OCI-LY7 (cell line): ENCODE data around the gene UGT1A4. TPM values are rescaled to one million over a fixed set of nuclear protein-coding genes. Genes with fewer than 3 reads are reported as not detected.

ENCODE experiments used
- BruUV-seq: library from RNA; stranded (reverse); fragments of 400-500 nt; replicated peaks from 2 replicates; lab custom pipeline; 2021; lab: Mats Ljungman, UMichigan
- CTCF ChIA-PET: fragments of 300-600 bp; sonication (Branson Sonifier 250); formaldehyde crosslinking; loops from one replicate; lab custom pipeline; 2022; ENCODE audit warnings: antibody characterized with exemption; ENCODE audit not compliant: unreplicated experiment; lab: Charles Lee
- POLR2A ChIA-PET: fragments of 300-600 bp; sonication (Branson Sonifier 250); formaldehyde crosslinking; loops from one replicate; lab custom pipeline; 2022; ENCODE audit warnings: antibody characterized with exemption; lab: Charles Lee
- DNase-seq: peaks from one replicate; pipeline ENCODE4 v3.0.0-alpha.2; 2015; ENCODE audit warnings: low spot score
- H2AFZ ChIP-seq: fragments of 200-600 bp; sonication (generic), shearing (Covaris generic); 2 replicates; pipeline ENCODE4 v1.6.1; 2014; ENCODE audit warnings: mild to moderate bottlenecking, antibody characterized with exemption, low read length, moderate library complexity
- H3K27ac ChIP-seq: fragments of 200-600 bp; sonication (generic); 2 replicates; pipeline ENCODE4 v1.5.1; 2014; ENCODE audit warnings: mixed run types, low read depth, mild to moderate bottlenecking, moderate library complexity, low read length, inconsistent platforms; ENCODE audit not compliant: poor library complexity, severe bottlenecking
- H3K36me3 ChIP-seq: fragments of 200-600 bp; sonication (generic); 2 replicates; pipeline ENCODE4 v1.6.1; 2014; ENCODE audit warnings: mild to moderate bottlenecking, antibody characterized with exemption, low read length, moderate library complexity, mixed read lengths; ENCODE audit not compliant: insufficient read depth
- H3K4me1 ChIP-seq: fragments of 200-600 bp; sonication (generic); 2 replicates; pipeline ENCODE4 v1.5.1; 2014; ENCODE audit warnings: mild to moderate bottlenecking, low read length; ENCODE audit not compliant: insufficient read depth, poor library complexity, severe bottlenecking
- H3K4me2 ChIP-seq: fragments of 200-600 bp; sonication (generic); 2 replicates; pipeline ENCODE4 v1.6.1; 2014; ENCODE audit warnings: mild to moderate bottlenecking, low read length
- H3K4me3 ChIP-seq: fragments of 200-600 bp; sonication (generic); 2 replicates; pipeline ENCODE4 v1.5.1; 2014; ENCODE audit warnings: mild to moderate bottlenecking, low read depth, low read length; ENCODE audit not compliant: poor library complexity, severe bottlenecking
- H3K79me2 ChIP-seq: fragments of 200-600 bp; sonication (generic); 2 replicates; pipeline ENCODE4 v1.6.1; 2016; ENCODE audit warnings: low read depth, mild to moderate bottlenecking, low read length, moderate library complexity, mixed read lengths; ENCODE audit not compliant: insufficient read depth
- H3K9me2 ChIP-seq: fragments of 200-600 bp; sonication (generic); 2 replicates; pipeline ENCODE4 v1.6.1; 2016; ENCODE audit warnings: mild to moderate bottlenecking, low read length, mixed read lengths; ENCODE audit not compliant: insufficient read depth
- H3K9me3 ChIP-seq: fragments of 200-600 bp; sonication (generic); 2 replicates; pipeline ENCODE4 v1.6.1; 2014; ENCODE audit warnings: mild to moderate bottlenecking, mixed run types, low read length, mixed read lengths
- H4K20me1 ChIP-seq: fragments of 200-600 bp; sonication (generic); 2 replicates; pipeline ENCODE4 v1.6.1; 2014; ENCODE audit warnings: mild to moderate bottlenecking, antibody characterized with exemption, low read length, moderate library complexity, mixed read lengths; ENCODE audit not compliant: insufficient read depth
- EZH2phosphoT487 ChIP-seq: fragments of 200-600 bp; sonication (generic); IDR thresholded peaks from 2 replicates; pipeline ENCODE4 v1.6.1; 2018; ENCODE audit warnings: low read depth, borderline replicate concordance, mild to moderate bottlenecking, mixed run types, antibody characterized with exemption, low read length, moderate library complexity, mixed read lengths
- intact Hi-C: fragments of 100-400 bp; cut with micrococcal nuclease; formaldehyde crosslinking; loops from one replicate; pipeline ENCODE4 v1.10.0; 2022; ENCODE audit not compliant: unreplicated experiment
- total RNA-seq, 2 experiments: library from RNA; depleted of rRNA in 1 of 2; stranded (reverse); fragments of >200 nt in 1 of 2; shearing (Covaris generic) in 1 of 2; gene quantifications; 2 replicates each; pipeline ENCODE4 v1.2.3, GENCODE V29; 2014 to 2022
- TF ChIP-seq, protein P1 (sequence below): fragments of 200-600 bp; sonication (generic); conservative IDR thresholded peaks from 2 replicates; pipeline ENCODE4 v1.5.1; 2014; ENCODE audit warnings: mild to moderate bottlenecking, antibody characterized with exemption, low read length, moderate library complexity, mixed read lengths

Gene UGT1A4
- total RNA-seq, 2 experiments from 2014 or later: not detected

DNA sequence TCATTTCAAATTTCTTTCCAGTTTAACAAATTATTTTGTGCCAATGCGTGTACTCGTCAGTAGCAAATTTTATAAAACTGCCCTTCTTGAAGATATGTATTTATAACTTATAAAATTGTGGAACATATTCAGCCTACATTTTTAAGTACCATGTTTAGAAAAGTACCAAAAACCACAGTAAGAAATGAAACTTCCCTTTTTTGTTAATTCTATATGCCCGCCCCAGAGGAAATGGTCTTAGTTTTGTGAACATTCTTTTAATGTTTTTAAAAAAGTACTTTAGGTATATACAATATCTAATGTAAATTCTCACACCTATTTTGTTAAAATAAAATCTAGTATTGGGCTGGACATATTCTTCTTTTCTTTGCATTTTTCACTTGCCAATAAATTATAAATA is 45.6 kb upstream of the UGT1A4 start:
- no peak overlapping the region for H3K4me3 ChIP-seq
- H3K9me3 ChIP-seq: no peaks in the 10 kb centered on the region
- ChIA-PET POLR2A (no interaction called here), CTCF (no interaction called here)
- H3K27ac ChIP-seq: no peak overlapping the region
- no TSS peak for BruUV-seq
- TF ChIP-seq EZH2phosphoT487: no peak
- TF ChIP-seq, protein P1, sequence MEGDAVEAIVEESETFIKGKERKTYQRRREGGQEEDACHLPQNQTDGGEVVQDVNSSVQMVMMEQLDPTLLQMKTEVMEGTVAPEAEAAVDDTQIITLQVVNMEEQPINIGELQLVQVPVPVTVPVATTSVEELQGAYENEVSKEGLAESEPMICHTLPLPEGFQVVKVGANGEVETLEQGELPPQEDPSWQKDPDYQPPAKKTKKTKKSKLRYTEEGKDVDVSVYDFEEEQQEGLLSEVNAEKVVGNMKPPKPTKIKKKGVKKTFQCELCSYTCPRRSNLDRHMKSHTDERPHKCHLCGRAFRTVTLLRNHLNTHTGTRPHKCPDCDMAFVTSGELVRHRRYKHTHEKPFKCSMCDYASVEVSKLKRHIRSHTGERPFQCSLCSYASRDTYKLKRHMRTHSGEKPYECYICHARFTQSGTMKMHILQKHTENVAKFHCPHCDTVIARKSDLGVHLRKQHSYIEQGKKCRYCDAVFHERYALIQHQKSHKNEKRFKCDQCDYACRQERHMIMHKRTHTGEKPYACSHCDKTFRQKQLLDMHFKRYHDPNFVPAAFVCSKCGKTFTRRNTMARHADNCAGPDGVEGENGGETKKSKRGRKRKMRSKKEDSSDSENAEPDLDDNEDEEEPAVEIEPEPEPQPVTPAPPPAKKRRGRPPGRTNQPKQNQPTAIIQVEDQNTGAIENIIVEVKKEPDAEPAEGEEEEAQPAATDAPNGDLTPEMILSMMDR: no peak
- H3K9me2 ChIP-seq: peaks cover 3% of the 10 kb centered on the region; the same call in 1 of the 2 replicates
- no peaks in the 10 kb centered on the region for H4K20me1 ChIP-seq
- no peak overlapping the region for H3K4me2 ChIP-seq
- DNase-seq: no peak
- H3K79me2 ChIP-seq: no peaks in the 10 kb centered on the region
- no peaks in the 10 kb centered on the region for H3K4me1 ChIP-seq
- no peaks in the 10 kb centered on the region for H3K36me3 ChIP-seq
- H2AFZ ChIP-seq: no peak overlapping the region
- intact Hi-C loops: no loop called here

DNA sequence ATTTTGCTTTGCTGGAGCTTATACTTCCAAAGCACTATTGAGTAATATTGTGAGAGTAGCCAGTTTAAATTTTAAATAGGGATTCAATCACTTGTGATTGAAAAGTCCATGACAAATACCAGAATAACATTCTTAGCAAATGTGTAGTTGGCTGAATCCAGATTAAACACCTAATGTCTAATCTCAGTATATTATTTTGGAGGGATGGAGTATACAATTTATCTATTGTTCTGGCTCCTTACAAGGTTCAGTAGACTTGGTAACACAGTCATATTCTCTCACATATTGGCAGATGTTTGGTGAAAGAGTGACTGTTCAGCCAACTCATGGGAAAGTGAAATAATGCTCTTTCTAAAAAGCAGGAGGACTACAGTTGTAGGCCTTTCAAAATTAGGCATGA is 44.6 kb upstream of the UGT1A4 start:
- Histone ChIP-seq H2AFZ (no peak overlapping the region), H3K4me2 (no peak overlapping the region), H4K20me1 (no peaks in the 10 kb centered on the region), H3K36me3 (no peaks in the 10 kb centered on the region), H3K79me2 (no peaks in the 10 kb centered on the region), H3K9me3 (no peaks in the 10 kb centered on the region), H3K4me3 (no peak overlapping the region), H3K9me2 (no peaks in the 10 kb centered on the region), H3K4me1 (no peaks in the 10 kb centered on the region), H3K27ac (no peak overlapping the region)
- intact Hi-C loops: no loop called here
- ChIA-PET CTCF (no interaction called here), POLR2A (no interaction called here)
- TF ChIP-seq, protein P1: no peak
- no peak for TF ChIP-seq EZH2phosphoT487
- no TSS peak for BruUV-seq
- no peak for DNase-seq

DNA sequence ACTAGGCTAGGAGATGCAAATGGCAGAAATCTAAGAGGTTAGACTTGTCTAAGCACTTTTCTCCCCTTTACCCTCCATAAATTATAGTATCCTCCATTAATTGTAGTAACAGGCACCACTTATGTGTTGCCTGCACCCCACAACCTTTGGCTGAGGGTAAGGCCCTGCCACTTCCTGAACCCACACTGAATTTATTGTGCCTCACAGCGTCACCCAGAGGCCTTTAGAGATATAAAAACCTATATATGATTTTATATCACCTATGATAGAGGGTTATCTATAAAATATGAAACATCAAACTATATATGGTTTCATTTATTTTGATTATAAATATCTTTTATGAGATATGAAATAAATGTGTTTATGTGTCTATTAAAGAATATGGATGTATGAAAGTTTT is 44.2 kb upstream of the UGT1A4 start:
- Histone ChIP-seq H3K9me3 (no peaks in the 10 kb centered on the region), H2AFZ (no peak overlapping the region), H3K27ac (no peak overlapping the region), H4K20me1 (no peaks in the 10 kb centered on the region), H3K4me1 (no peaks in the 10 kb centered on the region), H3K79me2 (no peaks in the 10 kb centered on the region), H3K4me3 (no peak overlapping the region), H3K9me2 (no peaks in the 10 kb centered on the region), H3K36me3 (no peaks in the 10 kb centered on the region), H3K4me2 (no peak overlapping the region)
- no peak for TF ChIP-seq EZH2phosphoT487
- TF ChIP-seq, protein P1: peak; percentile 56; the same call in 1 of the 2 replicates
- intact Hi-C loops: no loop called here
- peak; percentile 13 for DNase-seq
- ChIA-PET CTCF (no interaction called here), POLR2A (no interaction called here)
- BruUV-seq: no TSS peak
